ENCODE measurements around the gene CLDN19.
"Not testable (repeated sequence)": the region's sequence is repeated elsewhere in the genome, so short reads cannot be mapped to it uniquely, and the experiment has no call there.

The CLDN19 gene

GRCh38 chr1:42741706-42742105 lies 1.7 kb upstream of the CLDN19 start:
- no peak for DNase-seq (ENCODE audit: extremely low spot score, insufficient read length, low read depth)
- FAIRE-seq: no peak

DNA sequence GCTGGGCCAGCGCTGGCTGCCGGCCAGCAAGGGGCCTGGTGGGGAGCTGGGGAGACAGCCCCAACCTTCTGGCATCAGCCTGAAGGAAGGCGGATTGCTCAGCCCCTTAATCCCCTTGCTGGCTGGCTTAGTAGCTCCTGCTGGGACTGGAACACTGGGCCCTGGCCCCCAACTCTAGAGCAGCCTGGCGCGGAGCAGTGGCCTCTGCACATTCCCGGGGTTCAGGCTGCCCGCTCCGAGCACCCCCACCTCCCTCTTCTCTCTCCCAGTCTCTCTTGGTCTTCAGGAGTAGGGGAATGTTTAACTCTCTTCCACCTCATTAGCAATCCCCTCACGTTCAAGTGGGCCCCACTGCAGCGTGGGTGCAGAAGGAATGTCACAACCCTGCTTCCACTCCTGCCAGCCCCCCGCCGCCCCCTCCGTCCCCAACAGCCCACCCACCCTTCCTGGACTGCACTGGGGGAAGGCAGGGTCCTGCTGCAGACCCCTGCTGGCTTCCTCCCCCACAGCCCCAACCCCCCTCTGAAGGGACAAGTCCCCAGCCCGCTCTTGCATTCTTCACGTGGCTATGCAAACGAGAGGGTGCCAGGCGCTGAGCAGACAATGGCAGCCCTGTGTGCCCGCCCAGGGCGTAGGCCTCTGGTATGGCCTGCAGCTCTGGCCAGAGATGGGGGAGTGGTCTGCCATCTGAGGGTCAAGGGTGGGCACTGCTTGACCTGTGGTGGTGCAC lies 980 bp upstream of the CLDN19 start:
- FAIRE-seq: no peak
- DNase-seq (ENCODE audit: extremely low spot score, insufficient read length, low read depth): no peak

DNA sequence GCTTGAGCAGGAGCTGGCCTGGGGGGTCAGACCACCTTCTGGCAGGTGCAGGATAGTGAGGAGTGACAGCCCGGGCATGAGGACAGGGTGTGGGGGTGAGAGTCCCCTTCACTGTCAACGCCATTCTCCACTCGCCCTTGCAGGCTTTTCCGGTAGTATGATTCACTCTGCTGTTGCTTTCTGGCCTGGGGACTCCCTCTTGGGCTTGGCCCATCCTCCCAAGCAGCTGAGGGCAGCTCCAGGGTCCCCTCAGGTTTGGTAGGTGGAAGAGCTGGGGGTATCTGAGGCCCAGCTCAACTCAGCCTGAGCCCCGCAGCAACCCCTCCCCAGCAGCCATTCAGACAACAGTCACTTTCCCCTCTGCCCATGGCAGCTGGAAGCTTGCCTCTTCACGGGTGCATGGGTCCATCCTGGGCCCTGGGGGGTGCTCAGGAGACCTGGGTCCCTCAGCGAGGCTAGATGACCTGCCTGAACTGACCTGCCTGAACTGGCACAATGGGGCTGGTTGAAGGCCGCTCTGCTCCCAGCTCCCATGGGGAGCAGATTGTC lies 1.3 kb downstream of the CLDN19 start:
- DNase-seq (ENCODE audit: extremely low spot score, insufficient read length, low read depth) (no peak), FAIRE-seq (no peak)

- no peak for FAIRE-seq
- DNase-seq (ENCODE audit: extremely low spot score, insufficient read length, low read depth): no peak
Measured at GRCh38 chr1:42737986-42738677, 1.9 kb downstream of the CLDN19 start.

- FAIRE-seq: peak; percentile 54
- DNase-seq (ENCODE audit: extremely low spot score, insufficient read length, low read depth): no peak
Measured at GRCh38 chr1:42737257-42737656, 2.8 kb downstream of the CLDN19 start.

GRCh38 chr1:42736571-42737200 lies 3.4 kb downstream of the CLDN19 start:
- DNase-seq (ENCODE audit: extremely low spot score, insufficient read length, low read depth) (no peak), FAIRE-seq (no peak)

DNA sequence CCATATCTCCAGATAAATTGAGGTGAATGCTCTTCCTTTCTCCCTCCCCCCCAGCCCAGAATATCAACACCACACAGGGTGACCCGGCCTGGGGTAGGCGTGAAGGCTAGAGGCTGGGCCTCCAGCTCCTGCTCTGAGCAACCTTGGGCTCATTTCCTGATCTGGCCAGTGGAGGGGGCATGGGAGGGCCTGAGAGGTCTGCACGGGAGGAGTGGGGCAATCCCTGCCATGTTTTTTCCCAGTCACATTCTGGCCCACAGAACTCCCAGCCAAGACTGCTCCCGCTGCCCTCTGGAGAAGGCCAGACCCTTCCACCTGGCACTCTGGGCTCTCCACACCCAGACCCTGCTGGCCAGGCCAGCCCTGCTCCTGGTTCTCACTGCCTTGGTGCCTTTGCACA lies 3.9 kb downstream of the CLDN19 start:
- FAIRE-seq (no peak), DNase-seq (ENCODE audit: extremely low spot score, insufficient read length, low read depth) (no peak)

- DNase-seq (ENCODE audit: extremely low spot score, insufficient read length, low read depth) (no peak), FAIRE-seq (no peak)
Measured at GRCh38 chr1:42735477-42736105, 4.4 kb downstream of the CLDN19 start.

GRCh38 chr1:42735056-42735455 lies 5.0 kb downstream of the CLDN19 start:
- DNase-seq (ENCODE audit: extremely low spot score, insufficient read length, low read depth) (no peak), FAIRE-seq (no peak)

GRCh38 chr1:42734201-42735035 lies 5.6 kb downstream of the CLDN19 start:
- FAIRE-seq: no peak
- no peak for DNase-seq (ENCODE audit: extremely low spot score, insufficient read length, low read depth)

GRCh38 chr1:42733415-42734200 lies 6.4 kb downstream of the CLDN19 start:
- FAIRE-seq: no peak
- DNase-seq (ENCODE audit: extremely low spot score, insufficient read length, low read depth): no peak

GRCh38 chr1:42732126-42732680 lies 7.8 kb downstream of the CLDN19 start:
- DNase-seq (ENCODE audit: extremely low spot score, insufficient read length, low read depth): no peak
- no peak for FAIRE-seq

GRCh38 chr1:42731585-42731984 lies 8.5 kb downstream of the CLDN19 start:
- no peak for DNase-seq (ENCODE audit: extremely low spot score, insufficient read length, low read depth)
- FAIRE-seq: no peak

DNA sequence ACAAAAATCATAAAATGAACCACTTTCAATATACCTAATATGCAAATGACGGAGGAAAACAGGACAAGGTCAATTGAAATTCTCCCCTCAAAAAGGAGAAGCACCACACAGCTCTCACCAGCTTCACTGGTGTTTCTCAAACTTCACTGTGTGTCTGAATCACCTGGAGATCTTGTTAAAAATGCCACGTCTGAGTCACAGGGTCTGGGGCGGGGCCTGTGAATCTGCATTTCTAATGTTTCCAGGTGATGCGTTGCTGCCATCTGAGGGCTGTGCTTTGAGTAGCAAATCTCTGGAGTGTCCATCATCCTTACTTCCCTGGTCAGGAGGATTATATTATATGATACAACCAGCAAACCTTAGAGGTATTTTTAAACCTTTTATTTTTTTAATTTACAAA lies 9.0 kb downstream of the CLDN19 start:
- FAIRE-seq (no peak), DNase-seq (ENCODE audit: extremely low spot score, insufficient read length, low read depth) (no peak)

GRCh38 chr1:42730002-42730401 lies 10.0 kb downstream of the CLDN19 start:
- DNase-seq (ENCODE audit: extremely low spot score, insufficient read length, low read depth) (no peak), FAIRE-seq (no peak)

DNA sequence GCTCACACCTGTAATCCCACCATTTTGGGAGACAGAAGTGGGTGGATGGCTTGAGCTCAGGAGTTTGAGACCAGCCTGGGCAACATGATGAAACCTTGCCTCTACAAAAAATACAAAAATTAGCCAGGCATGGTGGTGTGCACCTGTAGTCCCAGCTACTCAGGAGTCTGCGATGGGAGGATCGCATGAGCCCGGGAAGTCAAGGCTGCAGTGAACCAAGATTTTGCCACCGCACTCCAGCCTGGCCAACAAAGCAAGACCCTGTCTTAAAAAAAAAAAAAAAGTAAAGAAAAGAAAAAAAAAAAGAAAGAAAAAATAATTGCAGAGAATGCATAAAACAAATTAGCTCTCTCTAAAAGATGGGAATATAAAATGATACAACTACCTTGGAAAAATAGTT lies 14.2 kb downstream of the CLDN19 start:
- not testable (repeated sequence) for FAIRE-seq; DNase-seq (ENCODE audit: extremely low spot score, insufficient read length, low read depth)

GRCh38 chr1:42723511-42723910 lies 16.5 kb downstream of the CLDN19 start:
- no peak for DNase-seq (ENCODE audit: extremely low spot score, insufficient read length, low read depth)
- FAIRE-seq: no peak

DNA sequence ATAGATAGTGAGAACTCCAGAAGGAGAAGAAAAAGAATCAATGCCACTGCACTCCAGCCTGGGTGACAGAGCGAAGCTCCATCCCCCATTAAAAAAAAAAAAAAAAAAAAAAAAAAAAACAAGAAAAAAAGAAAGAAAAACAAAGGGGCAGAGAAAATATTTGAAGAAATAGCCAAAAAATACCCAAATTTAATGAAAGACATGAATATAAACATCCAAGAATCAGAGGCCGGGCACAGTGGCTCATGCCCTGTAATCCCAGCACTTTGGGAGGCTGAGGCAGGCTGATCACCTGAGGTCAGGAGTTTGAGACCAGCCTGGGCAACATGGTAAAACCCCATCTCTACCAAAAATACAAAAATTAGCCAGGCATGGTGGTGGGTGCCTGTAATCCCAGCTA lies 17.6 kb downstream of the CLDN19 start:
- not testable (repeated sequence) for FAIRE-seq; DNase-seq (ENCODE audit: extremely low spot score, insufficient read length, low read depth)

GRCh38 chr1:42721926-42722325 lies 18.1 kb downstream of the CLDN19 start:
- DNase-seq (ENCODE audit: extremely low spot score, insufficient read length, low read depth): no peak
- FAIRE-seq: no peak

Measured in GM18507 (cell line).